Measurements from ENCODE around the gene MAPKAP1.

DNA sequence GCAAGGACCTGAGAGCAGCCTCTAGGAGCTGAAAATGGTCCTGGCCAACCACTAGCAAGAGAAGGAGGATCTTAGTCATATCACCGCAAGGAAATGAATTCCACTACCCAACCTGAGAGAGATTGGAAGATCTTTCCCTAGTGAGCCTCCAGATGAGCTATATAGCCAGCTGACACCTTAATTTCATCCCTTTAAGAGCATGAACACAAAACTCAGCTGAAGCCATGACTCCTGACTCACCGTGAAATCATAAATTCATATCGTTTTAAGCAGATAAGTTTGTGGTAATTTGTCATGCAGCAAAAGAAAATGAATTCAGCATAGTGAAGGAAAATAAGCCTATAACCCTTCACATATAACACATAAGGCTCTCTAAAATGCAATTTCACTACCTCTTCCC lies 23.5 kb downstream of the MAPKAP1 start:
- no peak for TF ChIP-seq CTCF (IDR thresholded peaks at IDR 0.05)
- TF ChIP-seq POLR2A (IDR thresholded peaks at IDR 0.05): no peak
